ENCODE results near the gene DRGX. TPM values are rescaled to one million over a fixed set of nuclear protein-coding genes. Genes with fewer than 3 reads are reported as not detected.
A peak's percentile ranks its signal among the peaks of the same experiment; 100 is the strongest.

Gene DRGX
- total RNA-seq, 2 experiments from 2014 or later, result not detected

DNA sequence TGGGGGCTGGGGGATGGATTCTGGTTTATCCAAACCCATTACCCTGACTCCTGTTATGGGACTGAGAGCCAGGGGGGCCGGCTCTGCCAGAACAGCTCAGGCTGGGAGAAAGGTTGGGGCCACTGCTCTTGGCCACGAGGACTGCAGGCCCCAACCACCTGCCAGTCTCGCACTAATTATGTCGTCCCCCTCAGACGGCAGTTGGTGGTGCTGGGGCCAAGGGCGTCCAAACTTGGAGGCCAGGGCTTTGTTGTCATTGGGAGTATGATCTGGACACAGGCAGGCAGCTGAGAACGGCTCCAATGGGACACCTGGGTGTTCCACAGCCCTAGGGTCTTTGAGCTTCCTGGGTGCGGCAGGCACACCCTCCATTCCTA is 34.7 kb downstream of the DRGX start:
- H3K4me1 Mint-ChIP-seq, result peaks cover 6% of the 10 kb centered on the region
- H3K4me3 Mint-ChIP-seq, result no peak overlapping the region
- H3K27me3 Mint-ChIP-seq, result peaks cover 11% of the 10 kb centered on the region
- DNase-seq (peak; percentile 26), ATAC-seq (no peak)
- no peaks in the 10 kb centered on the region for H3K36me3 Mint-ChIP-seq
- H3K27ac Mint-ChIP-seq, result no peak overlapping the region
- H3K9me3 Mint-ChIP-seq (ENCODE audit: low read depth), result no peaks in the 10 kb centered on the region
- CTCF ChIA-PET, result interaction anchor here (1.7 kb wide), 1 partner anchor 150 kb away, joined by 4 read pairs; no protein-coding TSS in a partner anchor

DNA sequence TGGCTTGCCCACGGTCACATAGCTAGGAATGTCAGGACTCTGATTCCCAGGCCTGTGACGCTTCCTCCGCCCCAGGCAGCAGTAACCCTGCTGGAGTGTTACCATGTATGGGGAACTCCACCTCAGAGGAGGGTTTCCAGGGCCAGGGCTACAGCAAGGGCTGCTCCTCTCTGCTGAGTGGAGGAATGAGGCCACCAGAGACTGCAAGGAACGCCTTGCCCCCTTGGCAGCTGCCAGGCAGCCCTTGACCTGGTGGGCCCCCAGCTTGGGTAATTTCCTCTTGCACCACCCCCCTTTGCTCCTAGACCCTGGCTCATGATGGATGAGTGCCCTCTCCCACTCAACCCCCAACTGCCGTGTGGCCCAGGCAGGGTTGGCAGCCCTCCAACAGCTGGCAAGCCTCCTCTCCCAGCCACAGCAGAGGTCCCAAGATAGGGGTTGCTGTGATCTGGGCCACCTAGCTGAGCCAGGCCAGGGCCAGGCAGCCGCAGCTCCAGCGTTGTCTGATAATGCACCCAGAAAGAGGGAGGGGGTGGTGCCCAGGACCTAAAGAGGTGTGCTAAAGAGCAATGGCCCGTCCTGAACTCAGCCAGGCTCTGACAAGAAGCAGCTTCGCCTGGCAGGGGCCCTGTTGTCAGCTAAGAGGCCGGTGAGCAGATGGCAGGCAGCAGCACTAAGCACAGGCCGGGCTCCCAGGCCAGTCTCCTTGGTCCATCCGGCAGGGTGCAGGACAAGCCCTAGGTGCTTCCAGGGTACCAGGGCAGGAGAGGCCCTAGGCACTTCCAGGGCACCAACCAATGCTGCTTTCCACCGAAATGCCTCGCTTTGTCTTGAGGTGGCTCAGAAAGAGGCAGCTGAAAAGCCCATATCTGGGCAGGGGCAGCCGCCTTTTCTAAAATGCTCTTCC is 35.4 kb downstream of the DRGX start:
- CTCF ChIA-PET, result interaction anchor here (1.7 kb wide), 1 partner anchor 151 kb away, joined by 4 read pairs; no protein-coding TSS in a partner anchor

GRCh38 chr10:49359349-49360270 is 36.3 kb downstream of the DRGX start:
- H3K4me3 Mint-ChIP-seq, result no peak overlapping the region
- ATAC-seq (no peak), DNase-seq (peak; percentile 32)
- H3K27ac Mint-ChIP-seq, result no peak overlapping the region
- peaks cover 6% of the 10 kb centered on the region for H3K4me1 Mint-ChIP-seq
- H3K36me3 Mint-ChIP-seq, result no peaks in the 10 kb centered on the region
- peaks cover 13% of the 10 kb centered on the region for H3K27me3 Mint-ChIP-seq
- no peaks in the 10 kb centered on the region for H3K9me3 Mint-ChIP-seq (ENCODE audit: low read depth)
- CTCF ChIA-PET, result no interaction called here

More for the DNA sequence above, 35.4 kb downstream of the DRGX start:
- Mint-ChIP-seq H3K27ac (no peak overlapping the region), H3K9me3 (ENCODE audit: low read depth) (no peaks in the 10 kb centered on the region), H3K4me3 (no peak overlapping the region), H3K27me3 (peaks cover 13% of the 10 kb centered on the region), H3K36me3 (no peaks in the 10 kb centered on the region), H3K4me1 (peaks cover 6% of the 10 kb centered on the region)
- ATAC-seq (no peak), DNase-seq (peak; percentile 30)

DNA sequence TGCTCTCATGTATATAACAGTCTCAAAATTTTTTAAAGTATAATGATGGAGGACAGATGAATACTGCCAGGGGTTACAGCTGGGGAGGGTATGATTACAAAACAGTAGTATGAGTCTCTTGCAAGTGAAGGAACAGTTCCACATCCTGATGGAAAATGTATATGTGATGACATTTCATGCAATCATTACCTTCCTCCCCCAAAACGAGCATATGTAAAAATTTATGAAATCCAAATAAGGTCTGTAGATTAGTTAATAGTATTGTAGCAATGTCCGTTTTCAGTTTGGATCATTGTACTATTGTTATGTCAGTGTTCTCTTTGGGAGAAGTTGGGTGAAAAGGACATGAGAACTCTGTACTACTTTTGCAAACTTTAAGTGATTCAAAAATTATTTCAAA is 38.0 kb downstream of the DRGX start:
- ATAC-seq, result no peak
- Mint-ChIP-seq H3K36me3 (no peaks in the 10 kb centered on the region), H3K4me3 (no peak overlapping the region), H3K4me1 (peaks cover 6% of the 10 kb centered on the region), H3K9me3 (ENCODE audit: low read depth) (no peaks in the 10 kb centered on the region), H3K27me3 (peaks cover 9% of the 10 kb centered on the region), H3K27ac (no peak overlapping the region)
- CTCF ChIA-PET, result no interaction called here
- no peak for DNase-seq

GRCh38 chr10:49356944-49357343 is 38.9 kb downstream of the DRGX start:
- Mint-ChIP-seq H3K27ac (no peak overlapping the region), H3K27me3 (peaks cover 8% of the 10 kb centered on the region), H3K4me3 (no peak overlapping the region), H3K9me3 (ENCODE audit: low read depth) (no peaks in the 10 kb centered on the region), H3K4me1 (peaks cover 6% of the 10 kb centered on the region), H3K36me3 (no peaks in the 10 kb centered on the region)
- ATAC-seq (peak; percentile 45), DNase-seq (no peak)
- CTCF ChIA-PET, result no interaction called here

DNA sequence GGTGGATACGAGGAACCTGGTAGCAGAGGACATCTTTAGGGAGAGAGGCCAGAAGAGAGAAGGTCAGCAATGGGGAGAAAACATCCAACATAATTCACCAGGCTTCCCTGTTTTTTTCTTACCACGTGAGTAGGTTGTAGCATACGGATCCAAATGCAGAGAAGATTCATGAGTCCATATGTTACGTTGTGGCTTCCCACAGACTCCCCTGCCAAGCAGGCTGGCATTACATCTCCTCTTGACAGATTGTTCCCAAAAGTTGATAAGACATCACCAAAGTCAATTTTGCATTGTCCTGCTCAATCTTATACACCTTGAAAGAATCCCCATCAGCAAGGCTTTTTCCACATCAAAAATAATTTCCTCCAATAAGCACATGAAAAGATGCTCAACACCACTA is 39.7 kb downstream of the DRGX start:
- no peak for DNase-seq
- Mint-ChIP-seq H3K9me3 (ENCODE audit: low read depth) (no peaks in the 10 kb centered on the region), H3K27ac (no peak overlapping the region), H3K4me1 (peaks cover 6% of the 10 kb centered on the region), H3K36me3 (no peaks in the 10 kb centered on the region), H3K4me3 (no peak overlapping the region), H3K27me3 (peaks cover 8% of the 10 kb centered on the region)
- ATAC-seq, result no peak
- CTCF ChIA-PET, result no interaction called here

- Mint-ChIP-seq H3K27ac (no peak overlapping the region), H3K27me3 (peaks cover 8% of the 10 kb centered on the region), H3K36me3 (no peaks in the 10 kb centered on the region), H3K9me3 (ENCODE audit: low read depth) (no peaks in the 10 kb centered on the region), H3K4me1 (peaks cover 6% of the 10 kb centered on the region), H3K4me3 (no peak overlapping the region)
- CTCF ChIA-PET, result no interaction called here
- DNase-seq (no peak), ATAC-seq (no peak)
Observed at GRCh38 chr10:49355221-49355620, 40.7 kb downstream of the DRGX start.

GRCh38 chr10:49354593-49354992 is 41.3 kb downstream of the DRGX start:
- H3K9me3 Mint-ChIP-seq (ENCODE audit: low read depth), result no peaks in the 10 kb centered on the region
- no peaks in the 10 kb centered on the region for H3K36me3 Mint-ChIP-seq
- CTCF ChIA-PET, result no interaction called here
- no peak overlapping the region for H3K4me3 Mint-ChIP-seq
- H3K4me1 Mint-ChIP-seq, result peaks cover 6% of the 10 kb centered on the region
- H3K27ac Mint-ChIP-seq, result no peak overlapping the region
- no peak for ATAC-seq
- H3K27me3 Mint-ChIP-seq, result peaks cover 8% of the 10 kb centered on the region
- no peak for DNase-seq

DNA sequence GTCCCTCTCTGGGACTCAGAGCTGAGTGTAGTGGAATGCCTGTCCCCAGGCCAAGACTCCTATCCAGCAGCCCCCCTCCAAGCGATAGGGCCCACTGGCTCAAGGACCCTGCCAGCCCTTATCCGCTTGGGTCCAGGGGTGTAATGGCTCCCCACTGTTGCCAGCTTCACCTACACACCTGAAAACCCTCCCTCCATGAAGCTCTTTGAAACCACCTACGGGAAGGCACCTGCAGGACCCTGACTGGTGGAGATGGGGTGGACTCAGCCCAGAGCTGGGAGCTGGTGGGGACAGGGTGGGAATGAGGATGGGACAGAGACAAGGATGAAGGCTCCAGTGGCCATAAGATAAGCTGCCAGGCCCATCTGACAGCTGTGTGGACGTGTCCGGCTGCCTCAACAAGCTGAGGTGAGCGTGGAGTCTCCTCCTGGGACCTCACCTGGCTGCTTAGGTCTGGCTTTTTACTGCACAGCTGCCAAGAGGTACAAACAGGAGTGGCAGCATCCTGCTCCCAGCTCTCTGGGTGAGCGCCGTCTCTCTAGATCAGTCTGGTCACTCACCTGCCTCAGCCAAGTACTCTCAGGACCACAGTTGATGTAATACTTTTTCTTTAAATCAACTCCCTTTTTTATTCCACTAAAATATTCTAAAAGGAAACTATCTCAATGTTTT is 41.9 kb downstream of the DRGX start:
- H3K27me3 Mint-ChIP-seq, result peaks cover 8% of the 10 kb centered on the region
- H3K9me3 Mint-ChIP-seq (ENCODE audit: low read depth), result no peaks in the 10 kb centered on the region
- H3K27ac Mint-ChIP-seq, result no peak overlapping the region
- H3K4me3 Mint-ChIP-seq, result no peak overlapping the region
- DNase-seq (no peak), ATAC-seq (no peak)
- CTCF ChIA-PET, result no interaction called here
- H3K4me1 Mint-ChIP-seq, result peaks cover 6% of the 10 kb centered on the region
- no peaks in the 10 kb centered on the region for H3K36me3 Mint-ChIP-seq

- peaks cover 8% of the 10 kb centered on the region for H3K27me3 Mint-ChIP-seq
- CTCF ChIA-PET, result no interaction called here
- H3K27ac Mint-ChIP-seq, result no peak overlapping the region
Observed at GRCh38 chr10:49353026-49353894, 42.6 kb downstream of the DRGX start.

GRCh38 chr10:49352323-49352722 is 43.6 kb downstream of the DRGX start:
- Mint-ChIP-seq H3K4me3 (no peak overlapping the region), H3K27ac (no peak overlapping the region), H3K27me3 (peaks cover 3% of the 10 kb centered on the region), H3K9me3 (ENCODE audit: low read depth) (no peaks in the 10 kb centered on the region), H3K36me3 (no peaks in the 10 kb centered on the region), H3K4me1 (peaks cover 6% of the 10 kb centered on the region)
- no peak for DNase-seq
- no peak for ATAC-seq
- CTCF ChIA-PET, result no interaction called here

More at GRCh38 chr10:49353026-49353894, 42.6 kb downstream of the DRGX start:
- Mint-ChIP-seq H3K9me3 (ENCODE audit: low read depth) (no peaks in the 10 kb centered on the region), H3K4me3 (no peak overlapping the region), H3K36me3 (no peaks in the 10 kb centered on the region), H3K4me1 (peaks cover 6% of the 10 kb centered on the region)
- peak; percentile 28 for DNase-seq
- ATAC-seq, result no peak

GRCh38 chr10:49351669-49352068 is 44.2 kb downstream of the DRGX start:
- Mint-ChIP-seq H3K4me3 (no peak overlapping the region), H3K27me3 (peaks cover 7% of the 10 kb centered on the region), H3K27ac (no peak overlapping the region), H3K36me3 (no peaks in the 10 kb centered on the region), H3K4me1 (peaks cover 2% of the 10 kb centered on the region), H3K9me3 (ENCODE audit: low read depth) (no peaks in the 10 kb centered on the region)
- CTCF ChIA-PET, result no interaction called here
- DNase-seq (peak; percentile 16), ATAC-seq (no peak)

Measured in activated CD8-positive, alpha-beta memory T cell treated with anti-CD3 and anti-CD28 coated beads, Interleukin-2, amount 10 ng/mL, durations not matched to agents 7 days and 5 days (primary cell).